ENCODE data around the gene ABCB1. TPM values are rescaled to one million over a fixed set of nuclear protein-coding genes. Genes with fewer than 3 reads are reported as not detected.

ABCB1 gene
- total RNA-seq, result not detected in 2 replicates
- long read RNA-seq, result 0 reads

GRCh38 chr7:87600130-87601124 lies at the start of gene ABCB1:
ABCB1 (minus strand) TSS chr7:87600884; CDS start chr7:87600184, 700 bp downstream.
- no peaks in the 10 kb centered on the region for H3K36me3 Mint-ChIP-seq (ENCODE audit: unreplicated experiment)
- H3K27ac Mint-ChIP-seq (ENCODE audit: unreplicated experiment), result no peak within 1 kb of the TSS
- H3K9me3 Mint-ChIP-seq (ENCODE audit: unreplicated experiment), result no peaks in the 10 kb centered on the region
- DNase-seq (ENCODE audit: extremely low spot score, unreplicated experiment), result peak; percentile 84
- no peak for TF ChIP-seq CTCF (IDR thresholded peaks at IDR 0.05)
- H3K27me3 Mint-ChIP-seq (ENCODE audit: unreplicated experiment), result peaks cover 71% of the 10 kb centered on the region
- H3K4me3 Mint-ChIP-seq (ENCODE audit: unreplicated experiment), result peak within 1 kb of the TSS; percentile 60
- H3K4me1 Mint-ChIP-seq (ENCODE audit: unreplicated experiment), result peaks cover 10% of the 10 kb centered on the region

GRCh38 chr7:87648316-87648715 lies 47.6 kb upstream of the ABCB1 start:
- no peak overlapping the region for H3K4me3 Mint-ChIP-seq (ENCODE audit: unreplicated experiment)

GRCh38 chr7:87645446-87645845 lies 44.8 kb upstream of the ABCB1 start:
- H3K9me3 Mint-ChIP-seq (ENCODE audit: unreplicated experiment), result no peaks in the 10 kb centered on the region

More at GRCh38 chr7:87648316-87648715, 47.6 kb upstream of the ABCB1 start:
- Mint-ChIP-seq H3K36me3 (ENCODE audit: unreplicated experiment) (no peaks in the 10 kb centered on the region), H3K4me1 (ENCODE audit: unreplicated experiment) (no peaks in the 10 kb centered on the region), H3K27ac (ENCODE audit: unreplicated experiment) (no peak overlapping the region), H3K27me3 (ENCODE audit: unreplicated experiment) (no peaks in the 10 kb centered on the region), H3K9me3 (ENCODE audit: unreplicated experiment) (no peaks in the 10 kb centered on the region)
- no peak for DNase-seq (ENCODE audit: extremely low spot score, unreplicated experiment)
- TF ChIP-seq CTCF (IDR thresholded peaks at IDR 0.05), result no peak

GRCh38 chr7:87635921-87636320 lies 35.2 kb upstream of the ABCB1 start:
- Mint-ChIP-seq H3K27ac (ENCODE audit: unreplicated experiment) (no peak overlapping the region), H3K27me3 (ENCODE audit: unreplicated experiment) (peaks cover 10% of the 10 kb centered on the region), H3K4me1 (ENCODE audit: unreplicated experiment) (no peaks in the 10 kb centered on the region), H3K4me3 (ENCODE audit: unreplicated experiment) (no peak overlapping the region), H3K9me3 (ENCODE audit: unreplicated experiment) (no peaks in the 10 kb centered on the region), H3K36me3 (ENCODE audit: unreplicated experiment) (no peaks in the 10 kb centered on the region)
- no peak for DNase-seq (ENCODE audit: extremely low spot score, unreplicated experiment)
- TF ChIP-seq CTCF (IDR thresholded peaks at IDR 0.05), result no peak

More at GRCh38 chr7:87645446-87645845, 44.8 kb upstream of the ABCB1 start:
- no peak for DNase-seq (ENCODE audit: extremely low spot score, unreplicated experiment)
- Mint-ChIP-seq H3K27me3 (ENCODE audit: unreplicated experiment) (no peaks in the 10 kb centered on the region), H3K36me3 (ENCODE audit: unreplicated experiment) (no peaks in the 10 kb centered on the region), H3K4me1 (ENCODE audit: unreplicated experiment) (no peaks in the 10 kb centered on the region), H3K4me3 (ENCODE audit: unreplicated experiment) (no peak overlapping the region), H3K27ac (ENCODE audit: unreplicated experiment) (no peak overlapping the region)
- TF ChIP-seq CTCF (IDR thresholded peaks at IDR 0.05), result no peak

Data from osteocyte (in vitro differentiated cells).